SH-SY5Y (cell line): ENCODE results near the gene SLC52A3.

Source experiments
- GATA2 ChIP-seq: IDR thresholded peaks from 2 replicates; pipeline ENCODE4 v1.6.1; 2011; ENCODE audit warnings: mild to moderate bottlenecking, low read depth, low read length
- GATA3 ChIP-seq: IDR thresholded peaks from 2 replicates; pipeline ENCODE4 v1.6.1; 2011; ENCODE audit warnings: low read depth, mild to moderate bottlenecking, low read length, moderate library complexity

GRCh38 chr20:815226-815625 is 46.9 kb upstream of the SLC52A3 start:
- TF ChIP-seq GATA2 (no peak), GATA3 (no peak)
